ENCODE data around the gene ZIC2. TPM values are rescaled to one million over a fixed set of nuclear protein-coding genes. Genes with fewer than 3 reads are reported as not detected.
"Not testable (repeated sequence)": the region's sequence is repeated elsewhere in the genome, so short reads cannot be mapped to it uniquely, and the experiment has no call there.

Gene ZIC2
- total and polyA plus RNA-seq, 4 donors, result 0.18 TPM; not detected in 3

DNA sequence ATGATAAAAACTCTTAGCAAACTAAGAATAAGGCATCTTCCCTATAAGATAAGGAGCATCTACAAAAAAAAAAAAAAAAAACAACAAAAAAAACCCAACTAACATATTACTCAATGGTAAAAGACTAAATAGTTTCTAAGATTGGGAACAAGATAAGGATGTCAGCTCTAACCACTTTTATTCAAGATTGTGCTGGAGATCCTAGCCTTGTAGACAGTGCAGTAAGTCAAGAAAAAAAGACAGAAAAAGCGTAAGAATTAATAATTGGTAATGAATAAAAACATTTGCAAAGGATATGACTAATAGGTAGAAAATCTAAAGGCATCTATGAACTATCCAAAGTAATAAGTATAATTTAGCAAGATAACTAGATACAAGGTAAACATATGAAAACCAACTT lies 33.0 kb downstream of the ZIC2 start:
- H3K27ac ChIP-seq (ENCODE audit: low read depth in 1 of 2, low read length in 2 of 2), result no peak overlapping the region
- no peaks in the 10 kb centered on the region for H3K9me3 ChIP-seq (ENCODE audit: control insufficient read depth, low read length)
- intact Hi-C loops (cut with DNase I), result no loop called here
- WGBS, 2 donors, result 71 to 87% methylated on average over 1 of the region's 1 CpG
- H3K36me3 ChIP-seq (ENCODE audit: control insufficient read depth in 1 of 2, insufficient read depth in 2 of 2, low read length in 1 of 2), result no peaks in the 10 kb centered on the region
- ATAC-seq (ENCODE audit: low FRiP score), result no peak
- peaks cover 0 to 2% of the 10 kb centered on the region in 2 donors for H3K27me3 ChIP-seq (ENCODE audit: control insufficient read depth in 1 of 2, insufficient read depth in 2 of 2, low read length in 1 of 2)
- no peak overlapping the region for H3K4me3 ChIP-seq (ENCODE audit: low read length in 2 of 2)
- H3K4me1 ChIP-seq (ENCODE audit: control insufficient read depth in 1 of 2, insufficient read depth in 2 of 2, low read length in 2 of 2), result no peaks in the 10 kb centered on the region
- no peak for DNase-seq

DNA sequence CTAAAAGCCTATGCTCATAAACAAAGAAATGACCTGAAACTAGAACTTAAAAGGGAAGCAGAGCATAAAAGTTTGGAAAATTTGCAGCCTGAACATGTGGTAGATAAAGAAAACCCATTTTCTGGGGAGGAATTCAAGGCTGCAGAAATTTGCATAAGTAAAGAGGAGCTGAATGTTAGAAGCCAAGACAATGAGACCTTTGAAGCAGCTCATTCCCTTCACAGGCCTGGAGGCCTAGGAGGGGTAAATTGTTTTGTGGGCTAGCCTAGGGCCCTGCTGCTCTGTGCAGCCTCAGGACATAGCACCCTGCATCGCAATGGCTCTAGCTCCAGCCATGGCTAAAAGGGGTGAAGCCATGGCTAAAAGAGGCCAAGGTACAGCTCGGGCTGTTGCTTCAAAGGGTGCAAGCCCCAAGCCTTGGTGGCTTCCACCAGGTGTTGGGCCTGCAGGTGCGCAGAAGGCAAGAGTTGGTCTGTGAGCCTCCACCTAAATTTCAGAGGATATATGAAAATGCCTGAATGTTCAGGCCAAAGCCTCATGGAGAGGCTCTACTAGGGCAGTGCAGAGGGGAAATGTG lies 38.3 kb downstream of the ZIC2 start:
- H3K4me3 ChIP-seq (ENCODE audit: low read length in 2 of 2), result no peak overlapping the region
- H3K9me3 ChIP-seq (ENCODE audit: control insufficient read depth, low read length), result peaks cover 2% of the 10 kb centered on the region
- no peaks in the 10 kb centered on the region for H3K4me1 ChIP-seq (ENCODE audit: control insufficient read depth in 1 of 2, insufficient read depth in 2 of 2, low read length in 2 of 2)
- DNase-seq (no peak), ATAC-seq (ENCODE audit: low FRiP score) (no peak)
- H3K27ac ChIP-seq (ENCODE audit: low read depth in 1 of 2, low read length in 2 of 2), result no peak overlapping the region
- 91 to 96% methylated on average over 3 of the region's 3 CpGs for WGBS, 2 donors
- H3K36me3 ChIP-seq (ENCODE audit: control insufficient read depth in 1 of 2, insufficient read depth in 2 of 2, low read length in 1 of 2), result no peaks in the 10 kb centered on the region
- H3K27me3 ChIP-seq (ENCODE audit: control insufficient read depth in 1 of 2, insufficient read depth in 2 of 2, low read length in 1 of 2), result no peaks in the 10 kb centered on the region
- intact Hi-C loops (cut with DNase I), result no loop called here

DNA sequence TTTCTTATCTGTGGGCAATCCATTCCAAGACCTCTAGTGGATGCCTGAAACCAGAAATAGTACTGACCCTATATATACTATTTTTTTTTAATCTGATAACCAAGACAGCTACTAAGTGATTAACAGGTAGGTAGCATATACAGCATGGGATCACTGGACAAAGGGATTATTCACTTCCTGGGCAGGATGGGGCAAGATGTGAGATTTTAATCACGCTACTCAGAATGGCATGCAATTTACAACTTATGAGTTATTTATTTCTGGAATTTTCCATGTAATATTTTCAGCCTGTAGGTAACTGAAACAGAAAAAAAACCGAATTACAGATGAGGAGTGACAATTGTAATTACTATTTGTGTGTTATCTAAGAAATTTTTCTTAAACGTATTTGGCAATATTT lies 41.2 kb downstream of the ZIC2 start:
- Histone ChIP-seq H3K27me3 (ENCODE audit: control insufficient read depth in 1 of 2, insufficient read depth in 2 of 2, low read length in 1 of 2) (no peaks in the 10 kb centered on the region), H3K4me3 (ENCODE audit: low read length in 2 of 2) (no peak overlapping the region), H3K4me1 (ENCODE audit: control insufficient read depth in 1 of 2, insufficient read depth in 2 of 2, low read length in 2 of 2) (no peaks in the 10 kb centered on the region), H3K27ac (ENCODE audit: low read depth in 1 of 2, low read length in 2 of 2) (no peak overlapping the region), H3K36me3 (ENCODE audit: control insufficient read depth in 1 of 2, insufficient read depth in 2 of 2, low read length in 1 of 2) (no peaks in the 10 kb centered on the region), H3K9me3 (ENCODE audit: control insufficient read depth, low read length) (peaks cover 2% of the 10 kb centered on the region)
- ATAC-seq (ENCODE audit: low FRiP score) (no peak), DNase-seq (no peak)
- 87 to 89% methylated on average over 3 of the region's 3 CpGs for WGBS, 2 donors
- intact Hi-C loops (cut with DNase I), result no loop called here

DNA sequence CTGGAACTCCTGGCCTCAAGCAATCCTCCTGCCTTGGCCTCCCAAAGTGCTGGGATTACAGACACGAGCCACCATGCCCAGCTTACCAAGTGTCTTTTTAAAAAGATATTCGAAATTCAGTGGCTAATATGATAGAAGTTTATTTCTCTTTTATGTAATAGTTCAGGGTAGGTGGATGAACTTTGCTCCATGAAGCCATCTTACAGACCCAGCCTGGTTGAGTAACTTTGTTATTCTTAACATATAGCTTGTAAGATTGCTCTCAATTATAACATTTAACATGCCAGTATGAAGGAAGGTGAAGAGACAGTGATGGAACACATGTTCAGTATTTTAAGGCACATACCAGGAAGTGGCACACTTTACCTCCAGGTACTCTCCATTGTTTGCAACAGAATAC lies 42.4 kb downstream of the ZIC2 start:
- Histone ChIP-seq H3K9me3 (ENCODE audit: control insufficient read depth, low read length) (peaks cover 2% of the 10 kb centered on the region), H3K36me3 (ENCODE audit: control insufficient read depth in 1 of 2, insufficient read depth in 2 of 2, low read length in 1 of 2) (no peaks in the 10 kb centered on the region), H3K27ac (ENCODE audit: low read depth in 1 of 2, low read length in 2 of 2) (no peak overlapping the region), H3K4me3 (ENCODE audit: low read length in 2 of 2) (no peak overlapping the region), H3K27me3 (ENCODE audit: control insufficient read depth in 1 of 2, insufficient read depth in 2 of 2, low read length in 1 of 2) (no peaks in the 10 kb centered on the region), H3K4me1 (ENCODE audit: control insufficient read depth in 1 of 2, insufficient read depth in 2 of 2, low read length in 2 of 2) (no peaks in the 10 kb centered on the region)
- intact Hi-C loops (cut with DNase I), result no loop called here
- WGBS, 2 donors, result 58 to 83% methylated on average over 2 of the region's 2 CpGs
- no peak for ATAC-seq (ENCODE audit: low FRiP score)
- DNase-seq, result no peak

DNA sequence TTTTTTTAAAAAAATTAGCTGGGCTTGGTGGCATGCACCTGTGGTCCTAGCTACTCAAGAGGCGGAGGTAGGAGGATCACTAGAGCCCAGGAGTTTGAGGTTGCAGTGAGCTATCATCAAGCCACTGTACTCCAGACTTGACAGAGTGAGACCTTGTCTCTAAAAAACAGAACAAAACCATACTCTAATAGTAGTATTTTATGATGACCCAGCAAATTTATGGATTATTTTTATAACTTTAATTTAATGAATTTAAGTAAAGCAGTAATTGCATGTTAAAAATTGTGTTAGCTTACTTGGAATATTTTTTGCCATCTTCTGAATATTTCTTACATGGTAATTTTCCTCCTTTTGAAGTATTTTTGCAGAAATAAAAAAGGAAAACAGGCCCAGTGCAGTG lies 48.3 kb downstream of the ZIC2 start:
- Histone ChIP-seq H3K27me3 (ENCODE audit: control insufficient read depth in 1 of 2, insufficient read depth in 2 of 2, low read length in 1 of 2) (no peaks in the 10 kb centered on the region), H3K27ac (ENCODE audit: low read depth in 1 of 2, low read length in 2 of 2) (no peak overlapping the region), H3K36me3 (ENCODE audit: control insufficient read depth in 1 of 2, insufficient read depth in 2 of 2, low read length in 1 of 2) (no peaks in the 10 kb centered on the region), H3K4me3 (ENCODE audit: low read length in 2 of 2) (no peak overlapping the region), H3K4me1 (ENCODE audit: control insufficient read depth in 1 of 2, insufficient read depth in 2 of 2, low read length in 2 of 2) (no peaks in the 10 kb centered on the region), H3K9me3 (ENCODE audit: control insufficient read depth, low read length) (no peaks in the 10 kb centered on the region)
- no peak for ATAC-seq (ENCODE audit: low FRiP score)
- intact Hi-C loops (cut with DNase I), result no loop called here
- DNase-seq, result no peak
- 93 to 95% methylated on average over 1 of the region's 1 CpG for WGBS, 2 donors

DNA sequence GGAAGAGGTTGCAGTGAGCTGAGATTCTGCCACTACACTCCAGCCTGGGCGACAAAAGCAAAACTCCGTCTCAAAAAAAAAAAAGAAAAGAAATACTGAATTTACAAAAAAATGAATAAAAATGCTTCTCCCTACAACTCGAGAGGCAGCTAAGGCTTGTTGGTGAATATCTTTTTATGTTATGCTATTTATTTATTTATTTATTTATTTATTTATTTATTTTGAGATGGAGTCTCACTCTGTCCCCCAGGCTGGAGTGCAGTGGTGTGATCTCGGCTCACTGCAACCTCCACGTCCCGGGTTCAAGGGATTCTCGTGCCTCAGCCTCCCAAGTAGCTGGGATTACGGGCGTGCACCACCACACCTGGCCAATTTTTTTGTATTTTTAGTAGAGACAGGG lies 51.1 kb downstream of the ZIC2 start:
- H3K27me3 ChIP-seq (ENCODE audit: control insufficient read depth in 1 of 2, insufficient read depth in 2 of 2, low read length in 1 of 2); intact Hi-C loops (cut with DNase I); H3K36me3 ChIP-seq (ENCODE audit: control insufficient read depth in 1 of 2, insufficient read depth in 2 of 2, low read length in 1 of 2); H3K4me3 ChIP-seq (ENCODE audit: low read length in 2 of 2); DNase-seq; H3K9me3 ChIP-seq (ENCODE audit: control insufficient read depth, low read length); ATAC-seq (ENCODE audit: low FRiP score); H3K27ac ChIP-seq (ENCODE audit: low read depth in 1 of 2, low read length in 2 of 2); H3K4me1 ChIP-seq (ENCODE audit: control insufficient read depth in 1 of 2, insufficient read depth in 2 of 2, low read length in 2 of 2): not testable (repeated sequence)
- 88 to 94% methylated on average over 9 of the region's 9 CpGs for WGBS, 2 donors

DNA sequence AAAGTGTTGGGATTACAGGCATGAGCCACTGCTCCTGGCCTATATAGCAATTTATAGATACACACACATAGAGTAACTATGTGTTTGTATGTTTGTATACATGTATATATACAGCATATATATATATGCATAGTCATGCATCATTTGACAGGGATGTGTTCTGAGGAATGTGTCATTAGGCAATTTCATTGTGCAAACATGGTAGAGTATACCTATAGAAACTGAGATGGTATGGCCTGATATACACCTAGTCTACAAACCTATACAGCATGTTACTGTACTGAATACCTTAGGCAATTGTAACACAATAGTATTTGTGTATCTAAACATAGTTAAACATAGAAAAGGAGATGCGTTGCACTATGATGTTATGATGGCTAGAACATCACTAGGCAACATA lies 54.4 kb downstream of the ZIC2 start:
- no peaks in the 10 kb centered on the region for H3K36me3 ChIP-seq (ENCODE audit: control insufficient read depth in 1 of 2, insufficient read depth in 2 of 2, low read length in 1 of 2)
- 87% methylated on average over 1 of the region's 1 CpG for WGBS, 2 donors
- H3K4me1 ChIP-seq (ENCODE audit: control insufficient read depth in 1 of 2, insufficient read depth in 2 of 2, low read length in 2 of 2), result no peaks in the 10 kb centered on the region
- ATAC-seq (ENCODE audit: low FRiP score) (no peak), DNase-seq (no peak)
- no peak overlapping the region for H3K27ac ChIP-seq (ENCODE audit: low read depth in 1 of 2, low read length in 2 of 2)
- intact Hi-C loops (cut with DNase I), result no loop called here
- H3K27me3 ChIP-seq (ENCODE audit: control insufficient read depth in 1 of 2, insufficient read depth in 2 of 2, low read length in 1 of 2), result no peaks in the 10 kb centered on the region
- no peaks in the 10 kb centered on the region for H3K9me3 ChIP-seq (ENCODE audit: control insufficient read depth, low read length)
- H3K4me3 ChIP-seq (ENCODE audit: low read length in 2 of 2), result no peak overlapping the region

Other genes starting within 250 kb of the ZIC2 start
- gene ZIC5, start 10.0 kb upstream of the ZIC2 start, total RNA-seq, result not detected
- under 1 TPM in 1 of 2 donors, not detected in 1; 0.13 TPM for gene ZIC5, start 10.0 kb upstream of the ZIC2 start, polyA plus RNA-seq
- gene PCCA, start 107.3 kb downstream of the ZIC2 start, total RNA-seq, result 10 to 100 TPM; 25.5 to 37.4 TPM
- 10 to 100 TPM; 17.7 to 19.7 TPM for gene PCCA, start 107.3 kb downstream of the ZIC2 start, polyA plus RNA-seq

All from aorta (tissue), 5 donors.